ENCODE measurements around the gene UBE4B.

DNA sequence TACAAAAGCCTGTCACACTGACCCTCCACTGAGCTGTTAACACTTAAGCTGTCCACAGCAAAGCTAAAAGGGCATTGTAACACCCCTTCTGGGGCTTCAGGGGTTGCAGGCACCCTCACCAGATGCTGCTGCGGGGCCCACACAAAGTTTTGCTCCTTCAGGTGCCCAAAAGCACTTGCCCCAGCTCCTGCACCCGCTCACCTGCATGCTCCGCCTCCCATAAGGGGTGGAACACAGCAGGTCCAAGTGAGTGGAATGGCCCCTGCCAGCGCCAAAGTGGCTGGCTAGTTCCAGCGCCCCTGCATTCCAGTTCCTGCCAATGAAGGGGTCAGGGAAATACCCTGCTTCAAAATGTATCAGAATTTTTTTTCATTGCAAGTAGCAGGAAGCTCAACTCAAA lies 43.0 kb upstream of the UBE4B start:
- TF ChIP-seq, protein P1, sequence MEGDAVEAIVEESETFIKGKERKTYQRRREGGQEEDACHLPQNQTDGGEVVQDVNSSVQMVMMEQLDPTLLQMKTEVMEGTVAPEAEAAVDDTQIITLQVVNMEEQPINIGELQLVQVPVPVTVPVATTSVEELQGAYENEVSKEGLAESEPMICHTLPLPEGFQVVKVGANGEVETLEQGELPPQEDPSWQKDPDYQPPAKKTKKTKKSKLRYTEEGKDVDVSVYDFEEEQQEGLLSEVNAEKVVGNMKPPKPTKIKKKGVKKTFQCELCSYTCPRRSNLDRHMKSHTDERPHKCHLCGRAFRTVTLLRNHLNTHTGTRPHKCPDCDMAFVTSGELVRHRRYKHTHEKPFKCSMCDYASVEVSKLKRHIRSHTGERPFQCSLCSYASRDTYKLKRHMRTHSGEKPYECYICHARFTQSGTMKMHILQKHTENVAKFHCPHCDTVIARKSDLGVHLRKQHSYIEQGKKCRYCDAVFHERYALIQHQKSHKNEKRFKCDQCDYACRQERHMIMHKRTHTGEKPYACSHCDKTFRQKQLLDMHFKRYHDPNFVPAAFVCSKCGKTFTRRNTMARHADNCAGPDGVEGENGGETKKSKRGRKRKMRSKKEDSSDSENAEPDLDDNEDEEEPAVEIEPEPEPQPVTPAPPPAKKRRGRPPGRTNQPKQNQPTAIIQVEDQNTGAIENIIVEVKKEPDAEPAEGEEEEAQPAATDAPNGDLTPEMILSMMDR (IDR thresholded peaks at IDR 0.05) = no peak
- no peak for TF ChIP-seq POLR2A (IDR thresholded peaks at IDR 0.05)
- TF ChIP-seq EP300 (IDR thresholded peaks at IDR 0.05) = no peak
